HCT116 (cell line): ENCODE data around the gene KRTAP4-1. TPM values are rescaled to one million over a fixed set of nuclear protein-coding genes. Genes with fewer than 3 reads are reported as not detected.
"Not testable (repeated sequence)": the region's sequence is repeated elsewhere in the genome, so short reads cannot be mapped to it uniquely, and the experiment has no call there.

Experiments
- ATAC-seq: fragments of 200-7000 bp; cut with Tn5 transposase; 2 replicates; pipeline ENCODE4 v1.9.1; 2020; ENCODE audit warnings: mild to moderate bottlenecking, moderate library complexity
- BruUV-seq: library from RNA; stranded (reverse); fragments of 400-500 nt; replicated peaks from 2 replicates; lab custom pipeline; 2021; lab: Mats Ljungman, UMichigan
- CTCF ChIA-PET: fragments of 300-600 bp; sonication (Branson Sonifier 250); formaldehyde crosslinking; loops from one replicate; lab custom pipeline; 2021; ENCODE audit warnings: antibody characterized with exemption; lab: Charles Lee
- POLR2A ChIA-PET: fragments of 300-600, 350-600 bp; sonication (Branson Sonifier 250); formaldehyde crosslinking; loops from one replicate; lab custom pipeline; 2021; ENCODE audit warnings: antibody characterized with exemption; lab: Charles Lee
- RAD21 ChIA-PET, 2 experiments: fragments of 300-600 bp; sonication (Branson Sonifier 250); formaldehyde crosslinking; loops; one replicate each; lab custom pipeline; 2023; ENCODE audit warnings: low total read pairs in 2 of 2; ENCODE audit not compliant: uncharacterized antibody in 2 of 2, unreplicated experiment in 2 of 2, low non-redundant PET in 1 of 2; lab: Charles Lee
- DNase-seq: peaks from one replicate; pipeline ENCODE4 v3.0.0-alpha.2; 2010; ENCODE audit warnings: low read depth, low spot score
- H2AFZ ChIP-seq: fragments of 200-600 bp; shearing (Covaris generic), sonication (generic); 2 replicates; pipeline ENCODE4 v1.6.1; 2017; ENCODE audit warnings: low read depth, mixed run types, mixed read lengths, antibody characterized with exemption, low read length; ENCODE audit not compliant: poor library complexity, severe bottlenecking
- H3K27ac ChIP-seq: 2 replicates; pipeline ENCODE4 v1.5.1; 2012; ENCODE audit warnings: low read depth, low read length
- H3K27me3 ChIP-seq: fragments of 200-600 bp; sonication (generic); 2 replicates; pipeline ENCODE4 v1.6.1; 2016; ENCODE audit warnings: mixed run types, low read length, mixed read lengths; ENCODE audit not compliant: insufficient read depth
- H3K36me3 ChIP-seq, 2 experiments: fragments of 200-500 bp in 1 of 2; fragments of 200-600 bp in 1 of 2; sonication (Bioruptor generic) in 1 of 2; sonication (generic) in 1 of 2; 2 replicates each; pipeline versions ENCODE4 v1.5.1 to v1.6.1; 2014 to 2016; ENCODE audit warnings: low read length in 2 of 2, inconsistent platforms in 1 of 2, mixed read lengths in 1 of 2, mixed run types in 1 of 2; ENCODE audit not compliant: insufficient read depth in 2 of 2, control insufficient read depth in 1 of 2
- H3K4me1 ChIP-seq, 2 experiments: fragments of 200-600 bp in 1 of 2; sonication (generic) in 1 of 2; 2 replicates each; pipeline versions ENCODE4 v1.5.1 to v1.6.1; 2012 to 2017; ENCODE audit warnings: low read length in 2 of 2, inconsistent platforms in 1 of 2, mild to moderate bottlenecking in 1 of 2, mixed read lengths in 1 of 2, mixed run types in 1 of 2, moderate library complexity in 1 of 2; ENCODE audit not compliant: insufficient read depth in 2 of 2, control insufficient read depth in 1 of 2
- H3K4me2 ChIP-seq: fragments of 200-600 bp; sonication (generic); 2 replicates; pipeline ENCODE4 v1.6.1; 2017; ENCODE audit warnings: mixed run types, low read length, mixed read lengths
- H3K4me3 ChIP-seq, 2 experiments: fragments of 200-600 bp in 1 of 2; sonication (generic) in 1 of 2; replicated peaks in 1 of 2; 2 replicates each; pipeline ENCODE4 v1.5.1; 2011 to 2016; ENCODE audit warnings: low read length in 2 of 2, control low read depth in 1 of 2, low read depth in 1 of 2, mild to moderate bottlenecking in 1 of 2, mixed read lengths in 1 of 2, mixed run types in 1 of 2
- H3K79me2 ChIP-seq: fragments of 200-600 bp; sonication (generic); 2 replicates; pipeline ENCODE4 v1.6.1; 2017; ENCODE audit warnings: mild to moderate bottlenecking, mixed run types, low read length, moderate library complexity, mixed read lengths; ENCODE audit not compliant: insufficient read depth
- H3K9ac ChIP-seq: fragments of 200-600 bp; sonication (generic); 2 replicates; pipeline ENCODE4 v1.6.1; 2016; ENCODE audit warnings: low read length, mixed read lengths
- H3K9me2 ChIP-seq: fragments of 200-600 bp; sonication (generic), shearing (Covaris generic); 2 replicates; pipeline ENCODE4 v1.6.1; 2017; ENCODE audit warnings: mixed run types, mild to moderate bottlenecking, moderate library complexity; ENCODE audit not compliant: insufficient read depth
- H3K9me3 ChIP-seq, 2 experiments: fragments of 200-500 bp in 1 of 2; fragments of 200-600 bp in 1 of 2; sonication (Bioruptor generic) in 1 of 2; sonication (generic) in 1 of 2; 2 replicates each; pipeline ENCODE4 v1.6.1; 2014 to 2017; ENCODE audit warnings: low read length in 2 of 2, mixed read lengths in 2 of 2, inconsistent platforms in 1 of 2, low read depth in 1 of 2, mild to moderate bottlenecking in 1 of 2, mixed run types in 1 of 2, moderate library complexity in 1 of 2; ENCODE audit not compliant: control insufficient read depth in 1 of 2, insufficient read depth in 1 of 2
- H4K20me1 ChIP-seq: fragments of 200-600 bp; sonication (generic), shearing (Covaris generic); 2 replicates; pipeline ENCODE4 v1.6.1; 2017; ENCODE audit warnings: mixed run types, mild to moderate bottlenecking, moderate library complexity; ENCODE audit not compliant: insufficient read depth
- CBX3 ChIP-seq: IDR thresholded peaks from 2 replicates; pipeline ENCODE4 v1.6.1; 2012; ENCODE audit warnings: low read depth
- CEBPB ChIP-seq: IDR thresholded peaks from 2 replicates; pipeline ENCODE4 v1.6.1; 2012; ENCODE audit warnings: low read depth
- EGR1 ChIP-seq: IDR thresholded peaks from 2 replicates; pipeline ENCODE4 v1.6.1; 2012; ENCODE audit warnings: low read depth
- POLR2AphosphoS5 ChIP-seq: IDR thresholded peaks from 2 replicates; pipeline ENCODE4 v1.6.1; 2011; ENCODE audit warnings: mild to moderate bottlenecking, low read depth, low read length, moderate library complexity
- RAD21 ChIP-seq: IDR thresholded peaks from 2 replicates; pipeline ENCODE4 v1.6.1; 2012; ENCODE audit warnings: low read depth, mild to moderate bottlenecking
- intact Hi-C: fragments of 100-400 bp; cut with micrococcal nuclease; formaldehyde crosslinking; loops from 2 replicates; pipeline ENCODE4 v1.10.0; 2022
- total RNA-seq: library from RNA; stranded (reverse); gene quantifications from one replicate; pipeline ENCODE4 v1.2.1, GENCODE V29; 2021; ENCODE audit not compliant: unreplicated experiment

KRTAP4-1 gene
- total RNA-seq, 1 experiment from 2014 or later: not detected

DNA sequence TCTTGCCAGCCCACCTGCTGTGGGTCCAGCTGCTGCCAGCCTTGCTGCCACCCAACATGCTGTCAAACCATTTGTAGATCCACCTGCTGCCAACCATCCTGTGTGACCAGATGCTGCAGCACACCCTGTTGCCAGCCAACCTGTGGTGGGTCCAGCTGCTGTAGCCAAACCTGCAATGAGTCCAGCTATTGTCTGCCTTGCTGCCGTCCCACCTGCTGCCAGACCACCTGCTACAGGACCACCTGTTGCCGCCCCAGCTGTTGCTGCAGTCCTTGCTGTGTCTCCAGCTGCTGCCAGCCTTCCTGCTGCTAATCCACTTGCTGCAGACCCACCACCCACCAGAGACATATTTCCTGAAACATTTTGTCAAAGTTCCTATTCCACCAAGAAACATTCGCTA is 5.6 kb upstream of the KRTAP4-1 start:
- Histone ChIP-seq H3K4me2 (no peak overlapping the region), H3K4me3 (no peak overlapping the region), H3K9me3 (no peaks in the 10 kb centered on the region), H3K4me1 (peaks cover 0 to 6% of the 10 kb centered on the region in 2 experiments; a peak in 1 of 4 replicates), H3K79me2 (no peaks in the 10 kb centered on the region), H3K27me3 (no peaks in the 10 kb centered on the region), H3K27ac (no peak overlapping the region), H4K20me1 (no peaks in the 10 kb centered on the region), H2AFZ (no peak overlapping the region), H3K9me2 (no peaks in the 10 kb centered on the region), H3K36me3 (no peaks in the 10 kb centered on the region), H3K9ac (no peak overlapping the region)
- BruUV-seq: no TSS peak
- CTCF ChIA-PET: no interaction called here
- POLR2A ChIA-PET: no interaction called here
- RAD21 ChIA-PET: no interaction called here
- intact Hi-C loops: no loop called here
- no peak for DNase-seq
- no peak for ATAC-seq
- TF ChIP-seq CEBPB: no peak
- TF ChIP-seq POLR2AphosphoS5: no peak
- TF ChIP-seq EGR1: no peak
- no peak for TF ChIP-seq RAD21
- no peak for TF ChIP-seq CBX3

DNA sequence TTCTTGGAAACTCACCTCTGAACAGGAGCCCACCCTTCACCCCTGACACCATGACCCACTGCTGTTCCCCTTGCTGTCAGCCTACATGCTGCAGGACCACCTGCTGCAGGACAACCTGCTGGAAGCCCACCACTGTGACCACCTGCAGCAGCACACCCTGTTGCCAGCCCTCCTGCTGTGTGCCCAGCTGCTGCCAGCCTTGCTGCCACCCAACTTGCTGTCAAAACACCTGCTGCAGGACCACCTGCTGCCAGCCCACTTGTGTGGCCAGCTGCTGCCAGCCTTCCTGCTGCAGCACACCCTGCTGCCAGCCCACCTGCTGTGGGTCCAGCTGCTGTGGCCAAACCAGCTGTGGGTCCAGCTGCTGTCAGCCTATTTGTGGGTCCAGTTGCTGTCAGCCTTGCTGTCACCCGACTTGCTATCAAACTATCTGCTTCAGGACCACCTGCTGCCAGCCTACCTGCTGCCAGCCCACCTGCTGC is 5.2 kb upstream of the KRTAP4-1 start, which contains the start of gene KRTAP9-1:
TSS of gene KRTAP9-1 (plus strand) at position 51 of the 482 bp plus-strand sequence. CDS start at position 51, 0 bp downstream.
- H3K27ac ChIP-seq, H4K20me1 ChIP-seq, H3K9me3 ChIP-seq, intact Hi-C loops, H3K9ac ChIP-seq, H3K4me3 ChIP-seq, BruUV-seq, H3K79me2 ChIP-seq, H2AFZ ChIP-seq, H3K36me3 ChIP-seq, H3K9me2 ChIP-seq, CTCF ChIA-PET, RAD21 ChIA-PET, H3K27me3 ChIP-seq, ATAC-seq, DNase-seq, H3K4me2 ChIP-seq, POLR2A ChIA-PET: not testable (repeated sequence)
- H3K4me1 ChIP-seq: peaks cover 0 to 10% of the 10 kb centered on the region in 2 experiments; a peak in 1 of 4 replicates
